ENCODE measurements around the gene SLC9A2. TPM values are rescaled to one million over a fixed set of nuclear protein-coding genes. Genes with fewer than 3 reads are reported as not detected.

SLC9A2 gene
- polyA plus RNA-seq, 3 donors: not detected

DNA sequence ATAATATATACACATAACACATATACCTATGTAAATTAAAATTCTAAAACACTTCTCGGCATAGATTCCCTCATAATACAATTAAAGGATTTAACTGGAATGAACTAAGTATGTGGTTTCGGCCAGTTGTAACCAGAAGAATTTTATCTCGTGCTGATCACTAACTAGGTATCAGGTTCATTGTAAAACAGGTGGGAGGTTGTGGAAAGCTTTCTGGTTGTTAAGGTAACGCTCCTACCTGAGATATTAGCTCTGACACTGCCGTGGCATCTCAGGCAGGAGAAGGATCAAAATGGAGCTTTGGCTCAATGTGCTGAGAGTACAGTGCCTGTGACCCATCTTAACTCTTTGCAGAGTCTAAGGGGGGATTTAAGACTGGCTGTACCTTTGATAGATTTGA is 42.5 kb downstream of the SLC9A2 start:
- H4K20me1 ChIP-seq (ENCODE audit: insufficient read depth, low read length): no peaks in the 10 kb centered on the region
- WGBS (ENCODE audit: insufficient coverage): 94% methylated on average over 2 of the region's 5 CpGs
- Mint-ChIP-seq H3K27ac (no peak overlapping the region), H3K36me3 (no peaks in the 10 kb centered on the region), H3K27me3 (ENCODE audit: low read depth in 3 of 3) (peaks cover 0 to 3% (median 2%) of the 10 kb centered on the region in 3 donors), H3K4me3 (no peak overlapping the region), H3K4me1 (peaks cover 5% of the 10 kb centered on the region), H3K9me3 (peaks cover 0 to 5% (median 0%) of the 10 kb centered on the region in 7 donors)
- no peak overlapping the region for H3K4me2 ChIP-seq (replicated peaks; ENCODE audit: extremely low read depth, low read length, poor library complexity, severe bottlenecking)
- H3K36me3 ChIP-seq (replicated peaks in 1 of 2; ENCODE audit: control insufficient read depth in 1 of 2, insufficient read depth in 2 of 2, low read length in 2 of 2): no peaks in the 10 kb centered on the region
- DNase-seq: no peak
- intact Hi-C loops (cut with micrococcal nuclease): no loop called here
- H3K27ac ChIP-seq (ENCODE audit: low read depth in 1 of 2, low read length in 2 of 2): no peak overlapping the region
- H3K4me3 ChIP-seq (replicated peaks in 1 of 3; ENCODE audit: low read depth in 2 of 3, low read length in 3 of 3): no peak overlapping the region
- no peaks in the 10 kb centered on the region for H3K4me1 ChIP-seq (ENCODE audit: control insufficient read depth in 1 of 2, insufficient read depth in 2 of 2, low read length in 2 of 2)
- H3K79me2 ChIP-seq (ENCODE audit: insufficient read depth, low read length): no peaks in the 10 kb centered on the region
- H3K27me3 ChIP-seq (ENCODE audit: control insufficient read depth in 2 of 2, insufficient read depth in 2 of 2, low read length in 2 of 2): no peaks in the 10 kb centered on the region
- no peaks in the 10 kb centered on the region for H3K9me3 ChIP-seq (replicated peaks in 1 of 2; ENCODE audit: control insufficient read depth in 1 of 2, insufficient read depth in 1 of 2, low read length in 2 of 2)
- no peak overlapping the region for H2AFZ ChIP-seq (ENCODE audit: insufficient read depth, low read depth, low read length, poor library complexity, severe bottlenecking)
- no peak overlapping the region for H3K9ac ChIP-seq (ENCODE audit: insufficient read depth, low read length, poor library complexity, severe bottlenecking)
- TF ChIP-seq, protein P1, sequence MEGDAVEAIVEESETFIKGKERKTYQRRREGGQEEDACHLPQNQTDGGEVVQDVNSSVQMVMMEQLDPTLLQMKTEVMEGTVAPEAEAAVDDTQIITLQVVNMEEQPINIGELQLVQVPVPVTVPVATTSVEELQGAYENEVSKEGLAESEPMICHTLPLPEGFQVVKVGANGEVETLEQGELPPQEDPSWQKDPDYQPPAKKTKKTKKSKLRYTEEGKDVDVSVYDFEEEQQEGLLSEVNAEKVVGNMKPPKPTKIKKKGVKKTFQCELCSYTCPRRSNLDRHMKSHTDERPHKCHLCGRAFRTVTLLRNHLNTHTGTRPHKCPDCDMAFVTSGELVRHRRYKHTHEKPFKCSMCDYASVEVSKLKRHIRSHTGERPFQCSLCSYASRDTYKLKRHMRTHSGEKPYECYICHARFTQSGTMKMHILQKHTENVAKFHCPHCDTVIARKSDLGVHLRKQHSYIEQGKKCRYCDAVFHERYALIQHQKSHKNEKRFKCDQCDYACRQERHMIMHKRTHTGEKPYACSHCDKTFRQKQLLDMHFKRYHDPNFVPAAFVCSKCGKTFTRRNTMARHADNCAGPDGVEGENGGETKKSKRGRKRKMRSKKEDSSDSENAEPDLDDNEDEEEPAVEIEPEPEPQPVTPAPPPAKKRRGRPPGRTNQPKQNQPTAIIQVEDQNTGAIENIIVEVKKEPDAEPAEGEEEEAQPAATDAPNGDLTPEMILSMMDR (IDR thresholded peaks at IDR 0.05): no peak

DNA sequence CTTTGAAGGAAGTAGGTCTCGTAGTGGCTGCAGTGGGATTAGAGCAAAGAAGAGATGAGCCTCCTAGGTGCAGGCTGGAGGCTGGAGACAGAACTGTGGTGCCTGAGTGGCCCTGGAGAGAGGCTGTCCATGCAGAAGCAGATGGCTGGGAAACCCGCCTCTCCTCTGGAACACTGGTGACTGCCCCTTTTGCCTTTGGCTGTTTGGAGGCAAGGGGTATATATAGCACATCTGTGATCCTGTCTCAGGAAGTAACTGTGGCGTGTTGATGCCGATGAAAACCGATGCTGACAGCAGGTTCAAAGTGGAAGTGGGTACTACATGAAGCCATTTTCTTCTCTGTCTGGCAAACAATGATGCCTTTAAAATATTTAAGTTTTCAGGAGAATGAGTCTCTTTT is 43.5 kb downstream of the SLC9A2 start:
- peaks cover 0 to 5% (median 0%) of the 10 kb centered on the region in 7 donors for H3K9me3 Mint-ChIP-seq
- intact Hi-C loops (cut with micrococcal nuclease): no loop called here
- 10% methylated on average over 5 of the region's 5 CpGs for WGBS (ENCODE audit: insufficient coverage)
- H3K27me3 Mint-ChIP-seq (ENCODE audit: low read depth in 3 of 3): peaks cover 0 to 3% (median 3%) of the 10 kb centered on the region in 3 donors
- H3K36me3 Mint-ChIP-seq: no peaks in the 10 kb centered on the region
- H3K4me1 ChIP-seq (ENCODE audit: control insufficient read depth in 1 of 2, insufficient read depth in 2 of 2, low read length in 2 of 2): no peaks in the 10 kb centered on the region
- no peaks in the 10 kb centered on the region for H4K20me1 ChIP-seq (ENCODE audit: insufficient read depth, low read length)
- TF ChIP-seq, protein P1 (IDR thresholded peaks at IDR 0.05): no peak
- no peak for DNase-seq
- no peaks in the 10 kb centered on the region for H3K27me3 ChIP-seq (ENCODE audit: control insufficient read depth in 2 of 2, insufficient read depth in 2 of 2, low read length in 2 of 2)
- H2AFZ ChIP-seq (ENCODE audit: insufficient read depth, low read depth, low read length, poor library complexity, severe bottlenecking): peak overlapping the region; percentile 21
- no peak overlapping the region for H3K27ac ChIP-seq (ENCODE audit: low read depth in 1 of 2, low read length in 2 of 2)
- peaks cover 5% of the 10 kb centered on the region for H3K4me1 Mint-ChIP-seq
- H3K27ac Mint-ChIP-seq: no peak overlapping the region
- no peak overlapping the region for H3K4me3 ChIP-seq (replicated peaks in 1 of 3; ENCODE audit: low read depth in 2 of 3, low read length in 3 of 3)
- no peaks in the 10 kb centered on the region for H3K36me3 ChIP-seq (replicated peaks in 1 of 2; ENCODE audit: control insufficient read depth in 1 of 2, insufficient read depth in 2 of 2, low read length in 2 of 2)
- no peaks in the 10 kb centered on the region for H3K79me2 ChIP-seq (ENCODE audit: insufficient read depth, low read length)
- no peak overlapping the region for H3K9ac ChIP-seq (ENCODE audit: insufficient read depth, low read length, poor library complexity, severe bottlenecking)
- H3K4me3 Mint-ChIP-seq: no peak overlapping the region
- H3K9me3 ChIP-seq (replicated peaks in 1 of 2; ENCODE audit: control insufficient read depth in 1 of 2, insufficient read depth in 1 of 2, low read length in 2 of 2): no peaks in the 10 kb centered on the region
- no peak overlapping the region for H3K4me2 ChIP-seq (replicated peaks; ENCODE audit: extremely low read depth, low read length, poor library complexity, severe bottlenecking)
